ENCODE data around the gene LEF1.

GRCh38 chr4:108192056-108192455, 23.3 kb upstream of the LEF1 start:
- TF ChIP-seq, protein P1, sequence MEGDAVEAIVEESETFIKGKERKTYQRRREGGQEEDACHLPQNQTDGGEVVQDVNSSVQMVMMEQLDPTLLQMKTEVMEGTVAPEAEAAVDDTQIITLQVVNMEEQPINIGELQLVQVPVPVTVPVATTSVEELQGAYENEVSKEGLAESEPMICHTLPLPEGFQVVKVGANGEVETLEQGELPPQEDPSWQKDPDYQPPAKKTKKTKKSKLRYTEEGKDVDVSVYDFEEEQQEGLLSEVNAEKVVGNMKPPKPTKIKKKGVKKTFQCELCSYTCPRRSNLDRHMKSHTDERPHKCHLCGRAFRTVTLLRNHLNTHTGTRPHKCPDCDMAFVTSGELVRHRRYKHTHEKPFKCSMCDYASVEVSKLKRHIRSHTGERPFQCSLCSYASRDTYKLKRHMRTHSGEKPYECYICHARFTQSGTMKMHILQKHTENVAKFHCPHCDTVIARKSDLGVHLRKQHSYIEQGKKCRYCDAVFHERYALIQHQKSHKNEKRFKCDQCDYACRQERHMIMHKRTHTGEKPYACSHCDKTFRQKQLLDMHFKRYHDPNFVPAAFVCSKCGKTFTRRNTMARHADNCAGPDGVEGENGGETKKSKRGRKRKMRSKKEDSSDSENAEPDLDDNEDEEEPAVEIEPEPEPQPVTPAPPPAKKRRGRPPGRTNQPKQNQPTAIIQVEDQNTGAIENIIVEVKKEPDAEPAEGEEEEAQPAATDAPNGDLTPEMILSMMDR (optimal IDR thresholded peaks at IDR 0.05 in 1 of 3, IDR thresholded peaks at IDR 0.05 in 1 of 3, conservative IDR thresholded peaks at IDR 0.05 in 1 of 3; ENCODE audit: extremely low read depth in 1 of 3, insufficient read depth in 2 of 3, low read length in 3 of 3), result no peak
- no peak for TF ChIP-seq EZH2 (IDR thresholded peaks at IDR 0.05; ENCODE audit: low read length)
